Gastrocnemius medialis (tissue), 4 donors: ENCODE results near the gene MED22. TPM values are rescaled to one million over a fixed set of nuclear protein-coding genes. Genes with fewer than 3 reads are reported as not detected.
"Not testable (repeated sequence)": the region's sequence is repeated elsewhere in the genome, so short reads cannot be mapped to it uniquely, and the experiment has no call there.

ENCODE experiments used
- ATAC-seq, 2 donors: fragments of 150-250 bp; one replicate each; pipeline ENCODE4 v1.9.1; 2016
- DNase-seq, 2 donors: peaks; one replicate each; pipeline ENCODE4 v3.0.0-alpha.2; 2019
- H3K27ac ChIP-seq, 4 donors: fragments of 200-600 bp; sonication (generic); 1 replicate in 1 of 4; 2 replicates in 3 of 4; pipeline ENCODE4 v1.5.1; 2016 to 2018; ENCODE audit warnings: mild to moderate bottlenecking in 2 of 4, moderate library complexity in 1 of 4
- H3K27me3 ChIP-seq, 3 donors: fragments of 200-600 bp; sonication (generic) in 2 of 3; 1 replicate in 1 of 3; 2 replicates in 2 of 3; pipeline versions ENCODE4 v1.5.1 to v1.6.0; 2016 to 2019; ENCODE audit warnings: mild to moderate bottlenecking in 1 of 3, moderate library complexity in 1 of 3
- H3K36me3 ChIP-seq, 2 donors: fragments of 200-600 bp; sonication (generic) in 1 of 2; one replicate each; pipeline ENCODE4 v1.5.1; 2017 to 2018
- H3K4me1 ChIP-seq, 2 donors: fragments of 200-600 bp; sonication (generic) in 1 of 2; one replicate each; pipeline ENCODE4 v1.5.1; 2016 to 2017; ENCODE audit warnings: mild to moderate bottlenecking in 2 of 2
- H3K4me3 ChIP-seq, 4 donors: fragments of 200-600 bp; sonication (generic) in 3 of 4; 1 replicate in 1 of 4; 2 replicates in 3 of 4; pipeline ENCODE4 v1.5.1; 2016 to 2019; ENCODE audit warnings: mild to moderate bottlenecking in 2 of 4
- H3K9me3 ChIP-seq, 3 donors: fragments of 200-600 bp; sonication (generic) in 2 of 3; 1 replicate in 1 of 3; 2 replicates in 2 of 3; pipeline ENCODE4 v1.5.1; 2016 to 2019
- CTCF ChIP-seq, 5 experiments: fragments of 450-650 bp in 3 of 5; fragments of 200-600 bp in 2 of 5; sonication (generic) in 2 of 5; IDR thresholded peaks in 4 of 5; conservative IDR thresholded peaks in 1 of 5; 1 replicate in 4 of 5; 2 replicates in 1 of 5; pipeline ENCODE4 v1.5.1; 2016 to 2019; ENCODE audit warnings: antibody characterized with exemption in 5 of 5, mild to moderate bottlenecking in 3 of 5, moderate library complexity in 3 of 5
- POLR2A ChIP-seq, 2 donors: fragments of 450-650 bp; IDR thresholded peaks; one replicate each; pipeline ENCODE4 v1.6.1; 2017; ENCODE audit warnings: antibody characterized with exemption in 2 of 2, mild to moderate bottlenecking in 2 of 2, moderate library complexity in 2 of 2
- in situ Hi-C, 4 donors: fragments of 200-750 bp; cut with MboI; loops; one replicate each; pipeline versions ENCODE4 v1.15.0 to v1.8.0; 2017; ENCODE audit warnings: low sequenced_read_pairs in 4 of 4
- intact Hi-C: fragments of 100-400 bp; cut with DNase I; formaldehyde crosslinking; loops from one replicate; pipeline ENCODE4 v1.15.1; 2023; ENCODE audit warnings: low total_unique reads
- total RNA-seq, 4 donors: library from RNA; depleted of rRNA; stranded (reverse); fragments of >200 nt; gene quantifications; one replicate each; pipeline versions ENCODE4 v1.1.0 to v1.2.3, GENCODE V29; 2016

Gene MED22
- total RNA-seq, 4 donors from 2014 or later: 8.5 to 23.4 (median 13.0) TPM

DNA sequence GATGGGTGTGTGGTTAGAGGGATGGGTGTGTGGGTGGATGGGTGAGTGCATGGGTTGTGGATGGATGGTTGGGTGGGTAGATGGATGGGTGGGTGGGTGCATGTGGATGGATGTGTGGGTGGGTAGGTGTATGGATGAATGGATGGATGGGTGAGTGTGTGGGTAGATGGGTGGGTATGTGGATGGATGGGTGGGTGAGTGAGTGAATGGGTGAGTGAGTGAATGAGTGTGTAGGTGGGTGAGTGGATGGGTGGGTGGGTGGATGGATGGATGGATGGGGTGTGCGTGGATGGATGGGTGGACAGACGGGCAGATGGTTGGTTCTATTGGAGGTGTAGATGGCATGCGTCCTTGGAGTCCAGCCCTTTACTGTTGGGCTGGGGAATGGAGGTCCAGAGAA, 45.5 kb upstream of the MED22 start:
- H3K4me3 ChIP-seq: no peak overlapping the region
- H3K4me1 ChIP-seq: no peaks in the 10 kb centered on the region
- H3K27me3 ChIP-seq: peaks cover 7 to 22% (median 21%) of the 10 kb centered on the region in 3 donors
- ATAC-seq (no peak), DNase-seq (no peak)
- TF ChIP-seq CTCF (IDR thresholded peaks at IDR 0.05 in 4 of 5, conservative IDR thresholded peaks at IDR 0.05 in 1 of 5) (no peak), POLR2A (IDR thresholded peaks at IDR 0.05) (no peak)
- in situ Hi-C loops: no loop called here
- H3K36me3 ChIP-seq: no peaks in the 10 kb centered on the region
- no peaks in the 10 kb centered on the region for H3K9me3 ChIP-seq
- no peak overlapping the region for H3K27ac ChIP-seq
- intact Hi-C loops: no loop called here

GRCh38 chr9:133392308-133392707, 44.4 kb upstream of the MED22 start:
- in situ Hi-C loops, H3K9me3 ChIP-seq, ATAC-seq, DNase-seq, H3K36me3 ChIP-seq, H3K4me1 ChIP-seq, intact Hi-C loops, H3K27ac ChIP-seq, H3K4me3 ChIP-seq: not testable (repeated sequence)
- H3K27me3 ChIP-seq: peaks cover 7 to 22% (median 21%) of the 10 kb centered on the region in 3 donors

- DNase-seq, in situ Hi-C loops: not testable (repeated sequence)
- H3K27me3 ChIP-seq: peaks cover 7 to 22% (median 21%) of the 10 kb centered on the region in 3 donors
These were observed 43.5 kb upstream of the MED22 start for GRCh38 chr9:133391449-133391848.

GRCh38 chr9:133390713-133391112, 42.8 kb upstream of the MED22 start:
- Histone ChIP-seq H3K4me3 (no peak overlapping the region), H3K27me3 (peaks cover 7 to 21% (median 20%) of the 10 kb centered on the region in 3 donors), H3K4me1 (no peaks in the 10 kb centered on the region), H3K9me3 (no peaks in the 10 kb centered on the region), H3K36me3 (no peaks in the 10 kb centered on the region), H3K27ac (no peak overlapping the region)
- in situ Hi-C loops (no loop called here), intact Hi-C loops (no loop called here)
- TF ChIP-seq POLR2A (IDR thresholded peaks at IDR 0.05) (no peak), CTCF (IDR thresholded peaks at IDR 0.05 in 4 of 5, conservative IDR thresholded peaks at IDR 0.05 in 1 of 5) (no peak)
- DNase-seq: no peak
- ATAC-seq: no peak

More at GRCh38 chr9:133391449-133391848, 43.5 kb upstream of the MED22 start:
- H3K4me3 ChIP-seq, ATAC-seq, H3K9me3 ChIP-seq, H3K4me1 ChIP-seq, intact Hi-C loops, H3K27ac ChIP-seq, H3K36me3 ChIP-seq: not testable (repeated sequence)

GRCh38 chr9:133389562-133389961, 41.6 kb upstream of the MED22 start:
- H3K4me1 ChIP-seq: no peaks in the 10 kb centered on the region
- in situ Hi-C loops (no loop called here), intact Hi-C loops (no loop called here)
- ATAC-seq (no peak), DNase-seq (no peak)
- H3K9me3 ChIP-seq: no peaks in the 10 kb centered on the region
- TF ChIP-seq CTCF (IDR thresholded peaks at IDR 0.05 in 4 of 5, conservative IDR thresholded peaks at IDR 0.05 in 1 of 5): no peak
- no peak for TF ChIP-seq POLR2A (IDR thresholded peaks at IDR 0.05)
- no peak overlapping the region for H3K4me3 ChIP-seq
- peaks cover 2 to 12% (median 10%) of the 10 kb centered on the region in 3 donors for H3K27me3 ChIP-seq
- H3K27ac ChIP-seq: no peak overlapping the region
- H3K36me3 ChIP-seq: no peaks in the 10 kb centered on the region

DNA sequence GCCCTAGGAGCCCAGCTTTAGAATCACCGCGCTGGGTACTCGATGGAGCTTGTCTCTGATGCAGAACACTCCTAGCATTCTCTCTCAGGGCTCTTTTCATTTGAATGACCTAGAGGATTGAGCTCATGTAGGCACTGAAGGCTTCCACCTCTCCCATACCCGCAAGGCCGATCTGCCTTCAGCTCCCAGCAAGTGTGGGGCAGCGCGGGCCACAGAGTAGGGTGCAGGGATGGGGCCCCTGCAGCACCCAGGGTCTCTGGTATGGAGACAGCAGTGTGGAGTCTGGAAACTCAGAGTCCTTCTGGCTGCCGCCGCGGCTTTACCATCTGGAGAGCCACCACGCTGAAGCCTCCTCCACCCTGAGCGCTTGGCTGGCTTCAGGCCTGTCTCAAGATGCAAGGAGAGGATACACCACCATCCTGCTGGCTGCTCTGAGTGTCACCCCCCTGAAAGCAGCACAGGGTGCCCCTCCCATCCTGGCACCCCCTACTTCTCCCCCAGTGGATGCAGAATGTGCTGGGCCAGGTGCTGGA, 41.2 kb upstream of the MED22 start:
- peaks cover 0 to 8% (median 5%) of the 10 kb centered on the region in 3 donors for H3K27me3 ChIP-seq
- TF ChIP-seq CTCF (IDR thresholded peaks at IDR 0.05 in 4 of 5, conservative IDR thresholded peaks at IDR 0.05 in 1 of 5) (no peak), POLR2A (IDR thresholded peaks at IDR 0.05) (no peak)
- intact Hi-C loops (no loop called here), in situ Hi-C loops (no loop called here)
- DNase-seq: no peak
- no peak overlapping the region for H3K4me3 ChIP-seq
- no peaks in the 10 kb centered on the region for H3K4me1 ChIP-seq
- H3K9me3 ChIP-seq: no peaks in the 10 kb centered on the region
- H3K36me3 ChIP-seq: no peaks in the 10 kb centered on the region
- no peak overlapping the region for H3K27ac ChIP-seq
- ATAC-seq: no peak
